HUES6 (cell line): ENCODE data around the gene CAMK1D.
"Not testable (repeated sequence)": the region's sequence is repeated elsewhere in the genome, so short reads cannot be mapped to it uniquely, and the experiment has no call there.

Experiments used
- H3K27ac ChIP-seq: 2 replicates; pipeline ENCODE4 v1.7.0; 2013; ENCODE audit warnings: low read depth, mild to moderate bottlenecking, low read length, inconsistent platforms
- H3K27me3 ChIP-seq: 2 replicates; pipeline ENCODE4 v1.6.1; 2013; ENCODE audit warnings: low read length; ENCODE audit not compliant: control insufficient read depth, insufficient read depth
- H3K36me3 ChIP-seq: 2 replicates; pipeline ENCODE4 v1.6.1; 2013; ENCODE audit warnings: low read length; ENCODE audit not compliant: control insufficient read depth, insufficient read depth
- H3K4me1 ChIP-seq: 2 replicates; pipeline ENCODE4 v1.6.1; 2013; ENCODE audit warnings: low read length; ENCODE audit not compliant: control insufficient read depth, insufficient read depth
- H3K4me3 ChIP-seq: 2 replicates; pipeline ENCODE4 v1.5.1; 2013; ENCODE audit warnings: low read depth, low read length
- H3K9ac ChIP-seq: one replicate; pipeline ENCODE4 v1.6.1; 2013; ENCODE audit warnings: mild to moderate bottlenecking, low read length
- H3K9me3 ChIP-seq: 2 replicates; pipeline ENCODE4 v1.6.1; 2013; ENCODE audit warnings: low read depth, low read length; ENCODE audit not compliant: control insufficient read depth, insufficient read depth

The CAMK1D gene

GRCh38 chr10:12707461-12708185 lies 358.3 kb downstream of the CAMK1D start:
- Histone ChIP-seq H3K9me3 (no peaks in the 10 kb centered on the region), H3K36me3 (no peaks in the 10 kb centered on the region), H3K4me1 (peaks cover 30% of the 10 kb centered on the region), H3K4me3 (no peak overlapping the region), H3K9ac (peak overlapping the region; percentile 4), H3K27me3 (no peaks in the 10 kb centered on the region), H3K27ac (no peak overlapping the region)

GRCh38 chr10:12709000-12709401 lies 359.7 kb downstream of the CAMK1D start:
- no peaks in the 10 kb centered on the region for H3K36me3 ChIP-seq
- no peak overlapping the region for H3K27ac ChIP-seq
- H3K4me3 ChIP-seq = no peak overlapping the region
- no peaks in the 10 kb centered on the region for H3K27me3 ChIP-seq
- H3K9me3 ChIP-seq = no peaks in the 10 kb centered on the region
- no peak overlapping the region for H3K9ac ChIP-seq
- H3K4me1 ChIP-seq = peaks cover 30% of the 10 kb centered on the region

DNA sequence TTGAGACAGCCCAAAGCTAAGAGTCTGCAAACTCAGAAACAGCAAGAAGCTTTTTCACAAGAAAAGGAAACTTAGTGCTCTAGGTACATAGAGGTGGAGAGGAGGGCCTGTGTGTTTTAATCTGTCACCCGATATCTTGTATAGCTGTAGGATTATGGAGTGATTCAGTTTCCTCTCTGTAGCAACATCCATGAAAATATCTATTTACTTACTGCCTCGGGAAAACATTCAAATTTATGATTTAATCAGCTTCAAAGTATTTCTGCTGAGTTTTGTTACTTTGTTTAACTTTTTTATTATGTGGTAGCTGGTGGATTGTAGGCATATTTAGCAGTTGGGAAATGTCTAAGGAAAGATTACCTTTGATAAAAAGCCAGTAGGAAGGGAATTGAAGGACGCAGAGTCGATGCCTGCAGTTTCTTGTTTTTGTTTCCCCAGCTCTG lies 360.2 kb downstream of the CAMK1D start:
- no peak overlapping the region for H3K27ac ChIP-seq
- no peaks in the 10 kb centered on the region for H3K9me3 ChIP-seq
- peaks cover 30% of the 10 kb centered on the region for H3K4me1 ChIP-seq
- H3K27me3 ChIP-seq = no peaks in the 10 kb centered on the region
- H3K4me3 ChIP-seq = no peak overlapping the region
- no peaks in the 10 kb centered on the region for H3K36me3 ChIP-seq
- no peak overlapping the region for H3K9ac ChIP-seq

GRCh38 chr10:12710157-12710556 lies 360.8 kb downstream of the CAMK1D start:
- Histone ChIP-seq H3K36me3 (no peaks in the 10 kb centered on the region), H3K27me3 (no peaks in the 10 kb centered on the region), H3K4me3 (no peak overlapping the region), H3K27ac (no peak overlapping the region), H3K9me3 (no peaks in the 10 kb centered on the region), H3K9ac (no peak overlapping the region), H3K4me1 (peaks cover 30% of the 10 kb centered on the region)

DNA sequence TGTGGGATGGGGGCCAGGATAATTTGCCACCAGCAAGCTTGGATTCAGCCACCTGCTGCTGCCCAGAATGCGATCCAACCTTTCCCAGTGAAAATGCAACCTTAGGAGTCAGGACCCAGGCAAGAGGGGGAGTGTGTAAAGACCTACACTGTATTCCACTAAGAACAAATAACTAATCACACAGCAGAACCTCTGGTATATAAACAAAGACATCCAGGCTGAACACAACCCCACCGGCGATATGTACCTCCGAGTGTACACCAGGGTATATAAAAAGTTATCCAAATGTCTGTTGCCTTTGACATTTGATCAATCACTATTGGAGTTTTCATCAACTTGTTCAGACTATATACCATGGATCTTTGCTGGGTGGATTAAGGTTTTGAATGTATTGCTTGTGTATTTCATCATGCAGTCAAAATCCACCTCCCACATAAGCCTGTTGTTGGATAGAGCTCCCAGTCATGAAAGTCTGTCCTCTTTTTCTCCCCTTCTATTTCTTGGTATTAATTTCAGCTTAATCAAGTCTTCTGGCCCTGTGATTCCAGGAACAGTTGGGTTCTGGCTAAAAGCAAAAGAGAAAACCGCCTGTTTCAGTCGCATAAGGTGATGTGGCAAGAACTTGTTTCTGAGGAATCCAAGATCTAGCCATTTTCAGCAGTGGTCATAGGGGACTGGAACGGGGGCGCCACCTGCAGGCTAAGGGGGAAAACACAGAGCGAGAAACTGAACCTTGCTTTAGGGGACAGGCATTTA lies 361.4 kb downstream of the CAMK1D start:
- Histone ChIP-seq H3K36me3 (no peaks in the 10 kb centered on the region), H3K9ac (no peak overlapping the region), H3K4me1 (peaks cover 30% of the 10 kb centered on the region), H3K9me3 (no peaks in the 10 kb centered on the region), H3K4me3 (no peak overlapping the region), H3K27me3 (no peaks in the 10 kb centered on the region), H3K27ac (no peak overlapping the region)

GRCh38 chr10:12711350-12711708 lies 362.0 kb downstream of the CAMK1D start:
- H3K4me1 ChIP-seq = peaks cover 30% of the 10 kb centered on the region
- no peak overlapping the region for H3K9ac ChIP-seq
- no peaks in the 10 kb centered on the region for H3K36me3 ChIP-seq
- no peak overlapping the region for H3K4me3 ChIP-seq
- H3K9me3 ChIP-seq = no peaks in the 10 kb centered on the region
- H3K27me3 ChIP-seq = no peaks in the 10 kb centered on the region
- H3K27ac ChIP-seq = no peak overlapping the region

GRCh38 chr10:12712293-12712983 lies 363.1 kb downstream of the CAMK1D start:
- Histone ChIP-seq H3K36me3 (no peaks in the 10 kb centered on the region), H3K4me3 (no peak overlapping the region), H3K9ac (no peak overlapping the region), H3K9me3 (no peaks in the 10 kb centered on the region), H3K27me3 (no peaks in the 10 kb centered on the region), H3K4me1 (peaks cover 20% of the 10 kb centered on the region), H3K27ac (no peak overlapping the region)

GRCh38 chr10:12712984-12713316 lies 363.6 kb downstream of the CAMK1D start:
- not testable (repeated sequence) for H3K9ac ChIP-seq, H3K27ac ChIP-seq, H3K9me3 ChIP-seq, H3K36me3 ChIP-seq, H3K4me3 ChIP-seq, H3K27me3 ChIP-seq
- H3K4me1 ChIP-seq = peaks cover 15% of the 10 kb centered on the region

- Histone ChIP-seq H3K27me3 (no peaks in the 10 kb centered on the region), H3K27ac (no peak overlapping the region), H3K9ac (no peak overlapping the region), H3K4me3 (no peak overlapping the region), H3K36me3 (no peaks in the 10 kb centered on the region), H3K4me1 (peaks cover 4% of the 10 kb centered on the region), H3K9me3 (no peaks in the 10 kb centered on the region)
These were observed 366.7 kb downstream of the CAMK1D start for GRCh38 chr10:12716042-12716441.

DNA sequence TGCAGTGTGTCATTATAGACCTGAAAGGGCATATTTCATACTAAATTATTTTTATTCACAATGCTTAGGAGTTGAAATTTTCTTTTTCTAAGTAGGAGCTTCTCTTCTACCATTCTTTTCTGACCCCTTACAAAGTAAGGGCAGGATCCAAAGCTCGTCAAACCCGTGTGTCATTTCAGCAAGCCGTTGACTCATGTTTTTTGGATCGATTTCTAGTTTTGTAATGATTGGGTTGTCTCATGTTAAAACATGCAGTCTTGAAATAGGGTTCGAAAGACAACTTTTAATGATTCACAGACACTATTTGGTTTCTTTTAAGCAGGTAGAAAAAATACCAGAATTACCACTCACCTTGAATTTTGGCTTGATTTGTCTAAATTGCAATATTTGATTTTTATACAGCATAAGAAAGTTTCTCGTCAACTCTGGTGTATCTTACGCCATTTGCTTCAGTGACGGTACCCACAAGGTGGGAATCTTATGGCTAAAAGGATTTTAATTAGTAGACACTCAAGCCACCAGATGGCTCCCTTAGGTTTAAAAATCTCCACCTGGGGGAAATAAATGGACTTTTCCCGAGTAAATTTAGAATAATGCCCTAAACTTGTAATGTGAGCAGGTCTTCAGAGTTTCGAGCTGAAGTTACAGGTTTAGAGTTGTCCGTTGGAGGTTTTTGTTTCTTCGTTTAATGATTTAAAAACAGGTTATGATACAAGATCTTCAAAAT lies 368.8 kb downstream of the CAMK1D start:
- no peak overlapping the region for H3K4me3 ChIP-seq
- H3K27me3 ChIP-seq = no peaks in the 10 kb centered on the region
- no peaks in the 10 kb centered on the region for H3K9me3 ChIP-seq
- H3K4me1 ChIP-seq = no peaks in the 10 kb centered on the region
- no peaks in the 10 kb centered on the region for H3K36me3 ChIP-seq
- no peak overlapping the region for H3K9ac ChIP-seq
- no peak overlapping the region for H3K27ac ChIP-seq
